K562 (cell line): ENCODE measurements around the gene UBE2O. TPM values are rescaled to one million over a fixed set of nuclear protein-coding genes. Genes with fewer than 3 reads are reported as not detected.
A peak's percentile ranks its signal among the peaks of the same experiment; 100 is the strongest.

Experiments
- ATAC-seq: fragments of 200-7000 bp; cut with Tn5 transposase; 3 replicates; pipeline ENCODE4 v1.9.1; 2020; ENCODE audit warnings: moderate library complexity
- BruUV-seq: library from RNA; stranded (reverse); fragments of 400-500 nt; replicated peaks from 2 replicates; lab custom pipeline; 2021; lab: Mats Ljungman, UMichigan
- CTCF ChIA-PET: fragments of 300-600 bp; formaldehyde crosslinking; extraction: SDS; loops from one replicate; lab custom pipeline; 2021; ENCODE audit warnings: low intra/inter-chr PET ratio; lab: Yijun Ruan, JAX
- POLR2A ChIA-PET: fragments of 300-600, 350-650 bp; sonication (Branson Sonifier 250); formaldehyde crosslinking; extraction: SDS; loops from one replicate; lab custom pipeline; 2021; ENCODE audit warnings: antibody characterized with exemption, inconsistent platforms; lab: Yijun Ruan, JAX
- DNase-seq, 4 experiments: peaks; one replicate each; pipeline versions ENCODE4 v3.0.0 to v3.0.0-alpha.2; 2011 to 2018; ENCODE audit warnings: low spot score in 3 of 4, mixed read lengths in 3 of 4; ENCODE audit errors: extremely low read depth in 1 of 4
- FAIRE-seq: peaks from 2 replicates; lab custom pipeline; 2011; peaks lifted over from hg19 to GRCh38; lab: Jason Lieb, UNC
- H2AFZ ChIP-seq: 2 replicates; pipeline ENCODE4 v1.6.0; 2011; ENCODE audit warnings: low read depth, low read length, control low read depth, inconsistent platforms
- H3K27ac ChIP-seq: fragments of 200-600 bp; 3 replicates; pipeline ENCODE4 v1.8.0; 2011; ENCODE audit warnings: low read depth, mild to moderate bottlenecking, control low read depth, inconsistent platforms, low read length, moderate library complexity, mixed read lengths; ENCODE audit errors: extremely low read depth
- H3K27me3 ChIP-seq, 2 experiments: fragments of 300-600 bp in 1 of 2; 2 replicates in 1 of 2; 3 replicates in 1 of 2; pipeline versions ENCODE4 v1.6.0 to v1.8.0; 2011; ENCODE audit warnings: inconsistent platforms in 2 of 2, low read length in 2 of 2, mild to moderate bottlenecking in 1 of 2, mixed read lengths in 1 of 2, moderate library complexity in 1 of 2; ENCODE audit not compliant: control insufficient read depth in 2 of 2, insufficient read depth in 2 of 2
- H3K36me3 ChIP-seq: fragments of 300-600 bp; 3 replicates; pipeline ENCODE4 v1.8.0; 2011; ENCODE audit warnings: mild to moderate bottlenecking, low read length, inconsistent platforms; ENCODE audit not compliant: control insufficient read depth, insufficient read depth
- H3K4me1 ChIP-seq, 2 experiments: fragments of 200-600 bp in 1 of 2; replicated peaks in 1 of 2; 2 replicates in 1 of 2; 3 replicates in 1 of 2; pipeline versions ENCODE4 v1.5.1 to v1.8.0; 2011; ENCODE audit warnings: inconsistent platforms in 2 of 2, low read length in 2 of 2, mild to moderate bottlenecking in 1 of 2, mixed read lengths in 1 of 2, moderate library complexity in 1 of 2; ENCODE audit not compliant: control insufficient read depth in 2 of 2, insufficient read depth in 2 of 2
- H3K4me2 ChIP-seq: 2 replicates; pipeline ENCODE4 v1.6.1; 2011; ENCODE audit warnings: low read length, control low read depth, inconsistent platforms, mixed read lengths; ENCODE audit not compliant: insufficient read depth
- H3K4me3 ChIP-seq: fragments of 200-600 bp; sonication (generic), shearing (Covaris generic); 2 replicates; pipeline ENCODE4 v1.5.1; 2016; ENCODE audit warnings: control low read depth, inconsistent platforms
- H3K79me2 ChIP-seq: fragments of 200-600 bp; 3 replicates; pipeline ENCODE4 v1.8.0; 2011; ENCODE audit warnings: low read length, inconsistent platforms; ENCODE audit not compliant: control insufficient read depth, insufficient read depth
- H3K9ac ChIP-seq, 2 experiments: 2 replicates each; pipeline versions ENCODE4 v1.6.0 to v1.6.1; 2011; ENCODE audit warnings: low read depth in 2 of 2, low read length in 2 of 2, control low read depth in 1 of 2, inconsistent platforms in 1 of 2, mild to moderate bottlenecking in 1 of 2, mixed read lengths in 1 of 2; ENCODE audit not compliant: insufficient read depth in 1 of 2
- H3K9me1 ChIP-seq: one replicate; pipeline ENCODE4 v1.6.0; 2011; ENCODE audit warnings: inconsistent platforms, mild to moderate bottlenecking, low read length, moderate library complexity; ENCODE audit not compliant: control insufficient read depth, insufficient read depth
- H3K9me3 ChIP-seq: replicated peaks from 2 replicates; pipeline ENCODE4 v1.5.1; 2011; ENCODE audit warnings: low read depth, low read length, inconsistent platforms; ENCODE audit not compliant: control insufficient read depth, insufficient read depth
- H4K20me1 ChIP-seq: replicated peaks from 2 replicates; pipeline ENCODE4 v1.6.1; 2011; ENCODE audit warnings: low read length, inconsistent platforms, mixed read lengths; ENCODE audit not compliant: control insufficient read depth, insufficient read depth
- ARID1B ChIP-seq: fragments of 450-650 bp; IDR thresholded peaks from 2 replicates; pipeline ENCODE4 v1.6.1; 2016; ENCODE audit warnings: antibody characterized with exemption, mild to moderate bottlenecking, inconsistent platforms
- BCOR ChIP-seq: fragments of 450-650 bp; IDR thresholded peaks from 2 replicates; pipeline ENCODE4 v1.6.1; 2016
- CEBPB ChIP-seq: fragments of 450-650 bp; IDR thresholded peaks from 2 replicates; pipeline ENCODE4 v1.6.1; 2016; ENCODE audit warnings: missing genetic modification characterization, missing compliant biosample characterization
- DPF2 ChIP-seq: fragments of 450-650 bp; IDR thresholded peaks from 2 replicates; pipeline ENCODE4 v1.6.1; 2016
- GATA2 ChIP-seq: sonication (generic); formaldehyde crosslinking; IDR thresholded peaks from 2 replicates; pipeline ENCODE4 v1.4.0; 2020; ENCODE audit warnings: mild to moderate bottlenecking, missing genetic modification reagents
- GATAD2B ChIP-seq: fragments of 450-650 bp; IDR thresholded peaks from 2 replicates; pipeline ENCODE4 v1.6.1; 2017; ENCODE audit warnings: mild to moderate bottlenecking, borderline replicate concordance
- IRF2 ChIP-seq: sonication (generic); formaldehyde crosslinking; IDR thresholded peaks from 2 replicates; pipeline ENCODE4 v1.8.1; 2022; ENCODE audit warnings: mild to moderate bottlenecking, missing genetic modification reagents
- MAX ChIP-seq: sonication (generic); formaldehyde crosslinking; IDR thresholded peaks from 2 replicates; pipeline ENCODE4 v1.9.0; 2022; ENCODE audit warnings: mild to moderate bottlenecking, missing genetic modification reagents
- NCOR1 ChIP-seq: fragments of 450-650 bp; IDR thresholded peaks from 2 replicates; pipeline ENCODE4 v1.6.1; 2016; ENCODE audit warnings: mild to moderate bottlenecking, moderate library complexity
- POLR3G ChIP-seq: IDR thresholded peaks from 2 replicates; pipeline ENCODE4 v1.6.1; 2011; ENCODE audit not compliant: insufficient read length, insufficient replicate concordance; ENCODE audit errors: extremely low read depth
- TAL1 ChIP-seq: fragments of 450-650 bp; IDR thresholded peaks from 2 replicates; pipeline ENCODE4 v1.6.1; 2016; ENCODE audit warnings: mild to moderate bottlenecking
- UBTF ChIP-seq, 2 experiments: IDR thresholded peaks; 2 replicates each; pipeline ENCODE4 v1.6.1; 2012; ENCODE audit warnings: improper control_type of control experiment in 2 of 2, low read depth in 2 of 2, low read length in 2 of 2, borderline replicate concordance in 1 of 2
- ZBTB8A ChIP-seq: fragments of 450-650 bp; IDR thresholded peaks from 2 replicates; pipeline ENCODE4 v1.6.1; 2018; ENCODE audit warnings: mild to moderate bottlenecking, moderate library complexity; ENCODE audit not compliant: partially characterized antibody
- ZNF121 ChIP-seq: sonication (generic); formaldehyde crosslinking; conservative IDR thresholded peaks from 2 replicates; pipeline ENCODE4 v1.8.0; 2022; ENCODE audit warnings: missing genetic modification reagents
- WGBS: fragments of 100-300 bp; shearing (Covaris generic); methylation state at CpG from one replicate; pipeline ENCODE4 v1.1.6; 2016; ENCODE audit warnings: low coverage, mixed read lengths; ENCODE audit not compliant: insufficient coverage; ENCODE audit errors: missing lambda C conversion rate; 5-methylcytosine and 5-hydroxymethylcytosine counted together
- in situ Hi-C: fragments of 300-500 bp; cut with MboI; formaldehyde crosslinking; loops from 4 replicates; pipeline ENCODE4 v1.15.0; 2018; ENCODE audit warnings: inconsistent platforms, mixed read lengths
- intact Hi-C: fragments of 100-400 bp; cut with micrococcal nuclease; formaldehyde crosslinking; loops from 2 replicates; pipeline ENCODE4 v1.14.2; 2022
- polyA plus RNA-seq, 8 experiments: library from polyadenylated mRNA; depleted of rRNA in 4 of 8; stranded (reverse) in 5 of 8; unstranded in 3 of 8; fragments of >200 nt; fragmentation: Nextera tagmentation in 2 of 8; fragmentation: Illumina TruSeq in 1 of 8; extraction: Ambion mirVana in 2 of 8; extraction: Trizol in 1 of 8; gene quantifications; 2 replicates each; pipeline versions ENCODE4 v1.2.1 to v1.2.3, GENCODE V29; 2011 to 2014; ENCODE audit warnings: inconsistent platforms in 1 of 8, missing spikeins in 1 of 8
- total RNA-seq, 7 experiments: library from RNA; depleted of rRNA in 6 of 7; stranded (reverse); fragments of >200 nt in 6 of 7; fragmentation: Illumina TruSeq in 2 of 7; extraction: Trizol in 2 of 7; gene quantifications; 2 replicates each; pipeline versions ENCODE4 v1.2.1 to v1.2.3, GENCODE V29; 2011 to 2021; ENCODE audit warnings: low replicate concordance in 1 of 7

The UBE2O gene
- total and polyA plus RNA-seq, 9 of the 15 experiments (the other 6 are each of a cell fraction or from before 2014, with no cell fraction given): 1.6 to 39.7 (median 13.3) TPM

GRCh38 chr17:76462556-76463290 is 9.8 kb upstream of the UBE2O start:
- Histone ChIP-seq H3K9me1 (no peaks in the 10 kb centered on the region), H3K79me2 (no peaks in the 10 kb centered on the region), H3K36me3 (no peaks in the 10 kb centered on the region), H3K27ac (no peak overlapping the region), H3K9me3 (no peaks in the 10 kb centered on the region), H3K9ac (no peak overlapping the region; a peak in 1 of 4 replicates), H3K4me1 (peaks cover 0 to 11% of the 10 kb centered on the region in 2 experiments; a peak in 3 of 5 replicates), H2AFZ (no peak overlapping the region), H3K27me3 (peaks cover 4 to 23% of the 10 kb centered on the region in 2 experiments; a peak in 2 of 5 replicates), H3K4me2 (no peak overlapping the region), H3K4me3 (no peak overlapping the region), H4K20me1 (no peaks in the 10 kb centered on the region)
- POLR2A ChIA-PET: interaction anchor here (0.5 to 1.1 kb wide), 10 partner anchors 9 to 748 kb away, joined by 3 to 6 read pairs (median 3); no protein-coding TSS in a partner anchor
- FAIRE-seq (no peak), ATAC-seq (no peak), DNase-seq (no peak)
- no TSS peak for BruUV-seq
- 10% methylated on average over 24 of the region's 24 CpGs for WGBS
- CTCF ChIA-PET: interaction anchor here (6.9 kb wide), 1 partner anchor 43 kb away, joined by 100 read pairs; no protein-coding TSS in a partner anchor
- in situ Hi-C loops: no loop called here
- intact Hi-C loops: no loop called here
- TF ChIP-seq ZNF121 (CRISPR knock-in tag): no peak
- no peak for TF ChIP-seq GATA2 (CRISPR knock-in tag)
- no peak for TF ChIP-seq DPF2
- peak; percentile 60 for TF ChIP-seq CEBPB (tag)
- TF ChIP-seq POLR3G: no peak
- TF ChIP-seq TAL1: no peak
- TF ChIP-seq MAX: no peak
- peak; percentile 34; the same call in 1 of the 2 replicates for TF ChIP-seq IRF2 (CRISPR knock-in tag)
- TF ChIP-seq ARID1B: no peak
- no peak for TF ChIP-seq ZBTB8A
- TF ChIP-seq BCOR: no peak
- no peak for TF ChIP-seq NCOR1
- no peak for TF ChIP-seq UBTF (IDR thresholded peaks at IDR 0.05; ENCODE audit: borderline replicate concordance in 1 of 2, low read depth in 2 of 2, low read length in 2 of 2)
- no peak for TF ChIP-seq GATAD2B
